Measurements from ENCODE around the gene NUP98. TPM values are rescaled to one million over a fixed set of nuclear protein-coding genes. Genes with fewer than 3 reads are reported as not detected.

NUP98 gene
- total RNA-seq, 1 experiment from 2014 or later, result 98.4 TPM

GRCh38 chr11:3631331-3631730 lies 166.0 kb downstream of the NUP98 start:
- H3K9ac ChIP-seq (ENCODE audit: low read length), result no peak overlapping the region
- H3K9me2 ChIP-seq (ENCODE audit: insufficient read depth), result no peaks in the 10 kb centered on the region
- POLR2A ChIA-PET, result no interaction called here
- RAD21 ChIA-PET (ENCODE audit: low non-redundant PET in 1 of 2, low total read pairs in 2 of 2, uncharacterized antibody in 2 of 2, unreplicated experiment in 2 of 2), result no interaction called here
- no peaks in the 10 kb centered on the region for H3K27me3 ChIP-seq (ENCODE audit: insufficient read depth, low read length)
- DNase-seq (ENCODE audit: low read depth, low spot score), result no peak
- no peak overlapping the region for H3K4me3 ChIP-seq (replicated peaks in 1 of 2; ENCODE audit: low read depth in 1 of 2, low read length in 2 of 2)
- no peak overlapping the region for H3K4me2 ChIP-seq (ENCODE audit: low read length)
- BruUV-seq (replicated peaks), result no TSS peak
- H3K4me1 ChIP-seq (ENCODE audit: control insufficient read depth in 1 of 2, insufficient read depth in 2 of 2, low read length in 2 of 2), result no peaks in the 10 kb centered on the region
- no peak for TF ChIP-seq CTCF (IDR thresholded peaks at IDR 0.05 in 2 of 3, conservative IDR thresholded peaks at IDR 0.05 in 1 of 3; ENCODE audit: borderline replicate concordance in 1 of 3, insufficient read depth in 1 of 3, low read depth in 2 of 3, low read length in 2 of 3)
- no peak for TF ChIP-seq ZNF274 (IDR thresholded peaks at IDR 0.05; ENCODE audit: low read depth, low read length)
- TF ChIP-seq SRF (IDR thresholded peaks at IDR 0.05; ENCODE audit: low read depth), result no peak
- TF ChIP-seq FOSL1 (IDR thresholded peaks at IDR 0.05; ENCODE audit: low read depth), result no peak
- no peak for TF ChIP-seq EGR1 (IDR thresholded peaks at IDR 0.05; ENCODE audit: low read depth)
- no peak for TF ChIP-seq YY1 (IDR thresholded peaks at IDR 0.05; ENCODE audit: extremely low read depth, insufficient replicate concordance, low read depth, low read length)
- TF ChIP-seq JUND (IDR thresholded peaks at IDR 0.05), result no peak
- TF ChIP-seq, protein P1, sequence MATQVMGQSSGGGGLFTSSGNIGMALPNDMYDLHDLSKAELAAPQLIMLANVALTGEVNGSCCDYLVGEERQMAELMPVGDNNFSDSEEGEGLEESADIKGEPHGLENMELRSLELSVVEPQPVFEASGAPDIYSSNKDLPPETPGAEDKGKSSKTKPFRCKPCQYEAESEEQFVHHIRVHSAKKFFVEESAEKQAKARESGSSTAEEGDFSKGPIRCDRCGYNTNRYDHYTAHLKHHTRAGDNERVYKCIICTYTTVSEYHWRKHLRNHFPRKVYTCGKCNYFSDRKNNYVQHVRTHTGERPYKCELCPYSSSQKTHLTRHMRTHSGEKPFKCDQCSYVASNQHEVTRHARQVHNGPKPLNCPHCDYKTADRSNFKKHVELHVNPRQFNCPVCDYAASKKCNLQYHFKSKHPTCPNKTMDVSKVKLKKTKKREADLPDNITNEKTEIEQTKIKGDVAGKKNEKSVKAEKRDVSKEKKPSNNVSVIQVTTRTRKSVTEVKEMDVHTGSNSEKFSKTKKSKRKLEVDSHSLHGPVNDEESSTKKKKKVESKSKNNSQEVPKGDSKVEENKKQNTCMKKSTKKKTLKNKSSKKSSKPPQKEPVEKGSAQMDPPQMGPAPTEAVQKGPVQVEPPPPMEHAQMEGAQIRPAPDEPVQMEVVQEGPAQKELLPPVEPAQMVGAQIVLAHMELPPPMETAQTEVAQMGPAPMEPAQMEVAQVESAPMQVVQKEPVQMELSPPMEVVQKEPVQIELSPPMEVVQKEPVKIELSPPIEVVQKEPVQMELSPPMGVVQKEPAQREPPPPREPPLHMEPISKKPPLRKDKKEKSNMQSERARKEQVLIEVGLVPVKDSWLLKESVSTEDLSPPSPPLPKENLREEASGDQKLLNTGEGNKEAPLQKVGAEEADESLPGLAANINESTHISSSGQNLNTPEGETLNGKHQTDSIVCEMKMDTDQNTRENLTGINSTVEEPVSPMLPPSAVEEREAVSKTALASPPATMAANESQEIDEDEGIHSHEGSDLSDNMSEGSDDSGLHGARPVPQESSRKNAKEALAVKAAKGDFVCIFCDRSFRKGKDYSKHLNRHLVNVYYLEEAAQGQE (IDR thresholded peaks at IDR 0.05; ENCODE audit: low read depth), result no peak
- TF ChIP-seq ELF1 (IDR thresholded peaks at IDR 0.05; ENCODE audit: borderline replicate concordance, low read depth), result no peak
- TF ChIP-seq TCF7L2 (IDR thresholded peaks at IDR 0.05; ENCODE audit: borderline replicate concordance, extremely low read depth, insufficient read depth, insufficient read length), result no peak
- no peak for TF ChIP-seq CEBPB (IDR thresholded peaks at IDR 0.05; ENCODE audit: low read depth)
- TF ChIP-seq, protein P2, sequence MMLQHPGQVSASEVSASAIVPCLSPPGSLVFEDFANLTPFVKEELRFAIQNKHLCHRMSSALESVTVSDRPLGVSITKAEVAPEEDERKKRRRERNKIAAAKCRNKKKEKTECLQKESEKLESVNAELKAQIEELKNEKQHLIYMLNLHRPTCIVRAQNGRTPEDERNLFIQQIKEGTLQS (IDR thresholded peaks at IDR 0.05), result no peak
- no peak for TF ChIP-seq EZH2phosphoT487 (IDR thresholded peaks at IDR 0.05; ENCODE audit: borderline replicate concordance)
- TF ChIP-seq POLR2A (IDR thresholded peaks at IDR 0.05; ENCODE audit: borderline replicate concordance, extremely low read depth, insufficient read depth, insufficient read length), result no peak
- no peak for TF ChIP-seq RAD21 (IDR thresholded peaks at IDR 0.05; ENCODE audit: low read depth)
- TF ChIP-seq MAX (IDR thresholded peaks at IDR 0.05), result no peak
- TF ChIP-seq, protein P3, sequence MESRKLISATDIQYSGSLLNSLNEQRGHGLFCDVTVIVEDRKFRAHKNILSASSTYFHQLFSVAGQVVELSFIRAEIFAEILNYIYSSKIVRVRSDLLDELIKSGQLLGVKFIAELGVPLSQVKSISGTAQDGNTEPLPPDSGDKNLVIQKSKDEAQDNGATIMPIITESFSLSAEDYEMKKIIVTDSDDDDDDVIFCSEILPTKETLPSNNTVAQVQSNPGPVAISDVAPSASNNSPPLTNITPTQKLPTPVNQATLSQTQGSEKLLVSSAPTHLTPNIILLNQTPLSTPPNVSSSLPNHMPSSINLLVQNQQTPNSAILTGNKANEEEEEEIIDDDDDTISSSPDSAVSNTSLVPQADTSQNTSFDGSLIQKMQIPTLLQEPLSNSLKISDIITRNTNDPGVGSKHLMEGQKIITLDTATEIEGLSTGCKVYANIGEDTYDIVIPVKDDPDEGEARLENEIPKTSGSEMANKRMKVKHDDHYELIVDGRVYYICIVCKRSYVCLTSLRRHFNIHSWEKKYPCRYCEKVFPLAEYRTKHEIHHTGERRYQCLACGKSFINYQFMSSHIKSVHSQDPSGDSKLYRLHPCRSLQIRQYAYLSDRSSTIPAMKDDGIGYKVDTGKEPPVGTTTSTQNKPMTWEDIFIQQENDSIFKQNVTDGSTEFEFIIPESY (IDR thresholded peaks at IDR 0.05; ENCODE audit: extremely low read depth, insufficient replicate concordance, low read length), result no peak
- TF ChIP-seq SP1 (IDR thresholded peaks at IDR 0.05; ENCODE audit: low read depth), result no peak
- no peak overlapping the region for H2AFZ ChIP-seq (ENCODE audit: low read depth, low read length, poor library complexity, severe bottlenecking)
- intact Hi-C loops (cut with micrococcal nuclease), result no loop called here
- no peaks in the 10 kb centered on the region for H3K36me3 ChIP-seq (ENCODE audit: control insufficient read depth in 1 of 2, insufficient read depth in 2 of 2, low read length in 2 of 2)
- H4K20me1 ChIP-seq (ENCODE audit: insufficient read depth), result no peaks in the 10 kb centered on the region
- H3K79me2 ChIP-seq (ENCODE audit: insufficient read depth, low read length), result no peaks in the 10 kb centered on the region
- H3K9me3 ChIP-seq (ENCODE audit: control insufficient read depth in 1 of 2, insufficient read depth in 1 of 2, low read depth in 1 of 2, low read length in 2 of 2), result no peaks in the 10 kb centered on the region
- H3K27ac ChIP-seq (ENCODE audit: low read depth, low read length), result no peak overlapping the region
- CTCF ChIA-PET, result no interaction called here
- ATAC-seq, result no peak

Measured in HCT116 (cell line).